Subcutaneous adipose tissue (tissue), 4 donors: Measurements from ENCODE around the gene S100A5. TPM values are rescaled to one million over a fixed set of nuclear protein-coding genes. Genes with fewer than 3 reads are reported as not detected.

ENCODE experiments used
- CTCF ChIP-seq: fragments of 450-650 bp; IDR thresholded peaks from one replicate; pipeline ENCODE4 v1.5.1; 2016; ENCODE audit warnings: low read depth, mild to moderate bottlenecking, control low read depth, antibody characterized with exemption, moderate library complexity
- total RNA-seq, 4 donors: library from RNA; depleted of rRNA; stranded (reverse); fragments of >200 nt; gene quantifications; one replicate each; pipeline ENCODE4 v1.1.0, GENCODE V29; 2016

S100A5 gene
- total RNA-seq, 4 donors from 2014 or later, result not detected

- no peak for TF ChIP-seq CTCF
These were observed 12.4 kb upstream of the S100A5 start for GRCh38 chr1:153553096-153553495.

GRCh38 chr1:153552335-153552734 is 11.6 kb upstream of the S100A5 start:
- no peak for TF ChIP-seq CTCF

GRCh38 chr1:153550827-153551500 is 10.2 kb upstream of the S100A5 start:
- TF ChIP-seq CTCF, result no peak

GRCh38 chr1:153550398-153550758 is 9.6 kb upstream of the S100A5 start:
- no peak for TF ChIP-seq CTCF

- no peak for TF ChIP-seq CTCF
These were observed 9.1 kb upstream of the S100A5 start for GRCh38 chr1:153549741-153550397.

- TF ChIP-seq CTCF, result no peak
These were observed 8.3 kb upstream of the S100A5 start, which contains the start of gene S100A3 for GRCh38 chr1:153548722-153549688. Gene S100A3, minus strand, starts transcription at chr1:153549258. Its CDS starts 773 bp downstream, at chr1:153548485.
